GM19324 (cell line): ENCODE results near the gene BTN1A1.
"Not testable (repeated sequence)": the region's sequence is repeated elsewhere in the genome, so short reads cannot be mapped to it uniquely, and the experiment has no call there.

Experiments
- ATAC-seq: cut with Tn5 transposase; IDR thresholded peaks from one replicate; pipeline ENCODE4 v1.9.1; 2021; ENCODE audit warnings: mild to moderate bottlenecking, moderate library complexity; ENCODE audit not compliant: unreplicated experiment, low FRiP score

BTN1A1 gene

GRCh38 chr6:26507658-26508057 is 7.6 kb downstream of the BTN1A1 start:
- no peak for ATAC-seq

- not testable (repeated sequence) for ATAC-seq
Observed at GRCh38 chr6:26511033-26511432, 10.9 kb downstream of the BTN1A1 start.

GRCh38 chr6:26514984-26515383 is 14.9 kb downstream of the BTN1A1 start:
- no peak for ATAC-seq

- no peak for ATAC-seq
Observed at GRCh38 chr6:26516481-26517427, 16.7 kb downstream of the BTN1A1 start.

- no peak for ATAC-seq
Observed at GRCh38 chr6:26519359-26519758, 19.3 kb downstream of the BTN1A1 start.

- ATAC-seq: peak; percentile 36
Observed at GRCh38 chr6:26520237-26520849, 20.2 kb downstream of the BTN1A1 start.

GRCh38 chr6:26520850-26521599 is 20.9 kb downstream of the BTN1A1 start:
- peak; percentile 53 for ATAC-seq

- peak; percentile 73 for ATAC-seq
Observed at GRCh38 chr6:26521600-26522391, 21.7 kb downstream of the BTN1A1 start.

GRCh38 chr6:26522486-26523228 is 22.6 kb downstream of the BTN1A1 start:
- ATAC-seq: not testable (repeated sequence)

GRCh38 chr6:26524314-26524713 is 24.2 kb downstream of the BTN1A1 start:
- ATAC-seq: not testable (repeated sequence)

- no peak for ATAC-seq
Observed at GRCh38 chr6:26524722-26525370, 24.7 kb downstream of the BTN1A1 start.

- no peak for ATAC-seq
Observed at GRCh38 chr6:26525838-26526237, 25.7 kb downstream of the BTN1A1 start.

GRCh38 chr6:26526928-26527327 is 26.8 kb downstream of the BTN1A1 start:
- no peak for ATAC-seq

- ATAC-seq: no peak
Observed at GRCh38 chr6:26530203-26530602, 30.1 kb downstream of the BTN1A1 start.

GRCh38 chr6:26531897-26532296 is 31.8 kb downstream of the BTN1A1 start:
- ATAC-seq: no peak

- ATAC-seq: no peak
Observed at GRCh38 chr6:26532699-26533531, 32.8 kb downstream of the BTN1A1 start.

- no peak for ATAC-seq
Observed at GRCh38 chr6:26533532-26533931, 33.4 kb downstream of the BTN1A1 start.
